ENCODE data around the gene ZNF385D.

The ZNF385D gene

GRCh38 chr3:21722301-21722700 lies 28.7 kb downstream of the ZNF385D start:
- no peak for TF ChIP-seq CTCF (IDR thresholded peaks at IDR 0.05; ENCODE audit: insufficient read depth, low read depth, low read length, missing control alignments)
- no peak for DNase-seq (ENCODE audit: low read depth)
- H3K4me3 ChIP-seq (ENCODE audit: low read depth, low read length) = no peak overlapping the region

- DNase-seq (ENCODE audit: low read depth) = no peak
- H3K4me3 ChIP-seq (ENCODE audit: low read depth, low read length) = no peak overlapping the region
- no peak for TF ChIP-seq CTCF (IDR thresholded peaks at IDR 0.05; ENCODE audit: insufficient read depth, low read depth, low read length, missing control alignments)
These were observed 31.9 kb downstream of the ZNF385D start for GRCh38 chr3:21718943-21719591.

GRCh38 chr3:21718161-21718765 lies 32.7 kb downstream of the ZNF385D start:
- TF ChIP-seq CTCF (IDR thresholded peaks at IDR 0.05; ENCODE audit: insufficient read depth, low read depth, low read length, missing control alignments) = no peak
- DNase-seq (ENCODE audit: low read depth) = no peak
- H3K4me3 ChIP-seq (ENCODE audit: low read depth, low read length) = no peak overlapping the region

- no peak for DNase-seq (ENCODE audit: low read depth)
- no peak for TF ChIP-seq CTCF (IDR thresholded peaks at IDR 0.05; ENCODE audit: insufficient read depth, low read depth, low read length, missing control alignments)
These were observed 35.3 kb downstream of the ZNF385D start for GRCh38 chr3:21715662-21716061.

DNA sequence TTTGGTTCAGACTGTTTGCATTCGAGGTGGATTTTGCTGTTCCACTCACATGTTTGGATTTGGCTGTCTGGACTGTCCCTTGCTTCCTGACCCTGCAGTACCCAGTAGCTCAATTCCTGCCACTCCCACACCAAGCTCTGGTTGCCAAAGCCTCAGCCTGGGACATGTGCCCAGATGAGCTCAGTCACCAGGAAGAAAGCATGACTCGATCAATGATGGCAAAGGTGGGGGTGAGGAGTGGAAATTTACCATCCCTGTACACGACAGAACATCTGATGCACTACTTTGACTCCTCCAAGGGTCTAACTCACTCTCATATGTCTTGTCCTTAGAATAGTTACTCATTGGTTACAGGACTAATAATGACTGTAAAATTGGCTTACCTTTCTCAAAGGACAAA lies 45.2 kb downstream of the ZNF385D start:
- DNase-seq (ENCODE audit: low read depth) = no peak
- no peak for TF ChIP-seq CTCF (IDR thresholded peaks at IDR 0.05; ENCODE audit: insufficient read depth, low read depth, low read length, missing control alignments)
- H3K4me3 ChIP-seq (ENCODE audit: low read depth, low read length) = no peak overlapping the region

More at GRCh38 chr3:21715662-21716061, 35.3 kb downstream of the ZNF385D start:
- no peak overlapping the region for H3K4me3 ChIP-seq (ENCODE audit: low read depth, low read length)

DNA sequence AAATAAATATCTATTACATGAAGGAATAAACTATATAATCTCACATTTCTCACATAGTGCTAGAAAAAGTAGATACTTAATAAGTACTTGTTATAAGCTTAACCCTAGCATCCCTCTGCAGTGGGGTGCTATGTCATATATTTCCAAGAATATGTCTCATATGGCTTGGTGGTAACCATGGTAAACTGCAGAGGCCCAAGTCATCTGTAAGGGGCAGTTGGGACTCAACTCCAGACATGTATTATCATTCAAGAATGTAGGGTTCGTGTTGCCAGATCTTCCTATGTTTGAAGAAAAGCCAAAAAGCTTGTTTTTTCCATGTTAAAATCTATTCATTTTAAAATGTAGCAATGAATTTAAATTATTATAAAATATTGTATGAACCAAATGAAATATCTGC lies 46.2 kb downstream of the ZNF385D start:
- DNase-seq (ENCODE audit: low read depth) = no peak
- TF ChIP-seq CTCF (IDR thresholded peaks at IDR 0.05; ENCODE audit: insufficient read depth, low read depth, low read length, missing control alignments) = no peak
- no peak overlapping the region for H3K4me3 ChIP-seq (ENCODE audit: low read depth, low read length)

DNA sequence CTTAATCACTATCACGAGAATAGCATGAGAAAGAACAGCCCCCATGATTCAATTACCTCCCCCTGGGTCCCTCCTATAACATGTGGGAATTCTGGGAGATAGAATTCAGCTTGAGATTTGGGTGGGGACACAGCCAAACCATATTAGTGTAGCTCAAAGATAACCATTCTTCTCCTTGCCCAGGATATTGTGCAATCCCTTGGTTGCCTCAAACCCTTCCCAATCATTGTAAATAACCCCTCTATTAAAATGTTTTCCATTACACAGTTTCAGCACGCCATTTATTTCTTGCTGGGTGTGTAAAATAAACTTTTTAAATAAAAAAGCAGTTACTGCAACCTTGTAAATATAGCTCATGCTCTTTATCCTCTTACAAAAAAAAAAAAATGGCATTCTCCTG lies 47.7 kb downstream of the ZNF385D start:
- no peak overlapping the region for H3K4me3 ChIP-seq (ENCODE audit: low read depth, low read length)
- DNase-seq (ENCODE audit: low read depth) = no peak
- TF ChIP-seq CTCF (IDR thresholded peaks at IDR 0.05; ENCODE audit: insufficient read depth, low read depth, low read length, missing control alignments) = no peak

Measured in GM12865 (cell line).